NK-92 (cell line): Measurements from ENCODE around the gene VMAC.

Experiments used
- DNase-seq: peaks from one replicate; lab custom pipeline; 2025; ENCODE audit not compliant: unreplicated experiment; lab: John Stamatoyannopoulos, UW

VMAC gene

GRCh38 chr19:5927441-5927821 is 22.8 kb downstream of the VMAC start:
- DNase-seq, result no peak

- no peak for DNase-seq
Measured at GRCh38 chr19:5929179-5929578, 24.5 kb downstream of the VMAC start.

GRCh38 chr19:5929625-5930024 is 25.0 kb downstream of the VMAC start:
- no peak for DNase-seq

- no peak for DNase-seq
Measured at GRCh38 chr19:5931251-5931650, 26.6 kb downstream of the VMAC start.

- no peak for DNase-seq
Measured at GRCh38 chr19:5932146-5932545, 27.5 kb downstream of the VMAC start.

- DNase-seq, result no peak
Measured at GRCh38 chr19:5932609-5933262, 28.1 kb downstream of the VMAC start.

- DNase-seq, result no peak
Measured at GRCh38 chr19:5933391-5934068, 28.9 kb downstream of the VMAC start.

GRCh38 chr19:5934069-5934401 is 29.4 kb downstream of the VMAC start:
- DNase-seq, result no peak

- DNase-seq, result no peak
Measured at GRCh38 chr19:5934774-5935472, 30.3 kb downstream of the VMAC start.

- DNase-seq, result no peak
Measured at GRCh38 chr19:5935473-5936291, 31.0 kb downstream of the VMAC start.

- DNase-seq, result no peak
Measured at GRCh38 chr19:5936292-5936592, 31.6 kb downstream of the VMAC start.

- DNase-seq, result no peak
Measured at GRCh38 chr19:5937550-5937949, 32.9 kb downstream of the VMAC start.

- no peak for DNase-seq
Measured at GRCh38 chr19:5940260-5941208, 35.9 kb downstream of the VMAC start.

- DNase-seq, result no peak
Measured at GRCh38 chr19:5941673-5942072, 37.0 kb downstream of the VMAC start.

GRCh38 chr19:5943045-5943444 is 38.4 kb downstream of the VMAC start:
- DNase-seq, result no peak

GRCh38 chr19:5943623-5944022 is 39.0 kb downstream of the VMAC start:
- DNase-seq, result no peak

GRCh38 chr19:5947435-5947834 is 42.8 kb downstream of the VMAC start:
- no peak for DNase-seq

- no peak for DNase-seq
Measured at GRCh38 chr19:5948752-5949564, 44.3 kb downstream of the VMAC start.

- DNase-seq, result no peak
Measured at GRCh38 chr19:5949792-5950305, 45.2 kb downstream of the VMAC start.

- no peak for DNase-seq
Measured at GRCh38 chr19:5950741-5951140, 46.1 kb downstream of the VMAC start.
